ENCODE results near the gene GLIPR1. TPM values are rescaled to one million over a fixed set of nuclear protein-coding genes. Genes with fewer than 3 reads are reported as not detected.
A peak's percentile ranks its signal among the peaks of the same experiment; 100 is the strongest.

The GLIPR1 gene
- total RNA-seq, 4 donors from 2014 or later = 1.4 to 47.0 (median 7.2) TPM

DNA sequence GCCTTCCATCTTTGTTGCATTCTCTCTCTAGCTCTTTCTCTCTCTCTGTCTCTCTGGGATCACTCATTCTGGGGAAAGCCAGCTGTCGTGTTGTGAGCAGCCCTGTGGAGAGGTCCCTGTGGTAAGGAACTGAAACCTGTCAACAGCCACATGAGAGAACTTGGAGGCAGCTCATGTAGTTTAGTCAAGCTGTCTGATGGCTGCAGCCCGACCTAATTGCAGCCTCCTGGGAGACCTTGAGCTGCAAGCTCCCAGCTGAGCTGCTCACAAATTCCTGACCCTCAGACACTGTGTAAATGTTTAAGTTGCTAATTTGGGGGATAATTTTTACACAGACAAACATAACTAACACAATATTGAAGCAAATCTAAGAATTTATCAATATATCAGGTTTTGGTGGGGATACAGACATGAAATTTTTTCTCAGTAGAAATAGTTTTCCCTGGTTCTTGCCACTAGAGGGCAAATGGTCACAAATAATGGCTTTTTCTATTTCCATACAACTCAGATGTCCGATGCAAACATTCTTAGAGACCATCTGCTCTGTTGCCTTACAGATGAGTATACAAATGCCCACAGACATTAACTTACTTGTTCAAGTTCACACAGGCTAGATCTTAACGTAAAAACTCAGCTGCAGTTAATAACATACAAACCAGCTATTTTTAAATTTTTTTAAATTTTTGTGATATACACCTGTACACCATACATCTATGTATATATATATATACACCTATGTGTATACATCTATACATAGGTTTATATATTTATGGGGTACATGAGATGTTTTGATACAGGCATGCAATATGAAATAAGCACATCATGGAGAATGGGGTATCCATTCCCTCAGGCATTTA, 46.3 kb downstream of the GLIPR1 start:
- peak in 2 of 3 donors; percentile 17 to 49 for DNase-seq
- H3K4me3 ChIP-seq = no peak overlapping the region

DNA sequence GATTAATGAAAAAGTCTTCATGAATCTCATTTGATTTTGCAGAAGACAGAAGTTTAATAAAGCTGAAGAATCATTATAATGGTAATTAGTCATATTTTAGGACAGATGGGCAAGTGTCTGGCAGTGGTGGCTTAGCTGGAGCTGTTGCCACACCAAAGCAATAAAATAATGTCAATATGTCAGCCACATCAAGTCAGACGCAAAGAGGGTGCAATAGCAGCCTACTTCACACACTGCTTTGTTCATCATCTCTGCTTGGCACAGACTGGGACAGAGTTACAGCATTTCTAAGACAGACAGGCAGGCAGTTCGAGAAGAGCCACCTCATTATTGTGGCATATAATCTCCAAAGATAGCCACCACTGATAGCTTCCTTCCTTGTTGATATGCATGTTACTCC, 47.7 kb downstream of the GLIPR1 start:
- DNase-seq = no peak
- no peaks in the 10 kb centered on the region for H3K27me3 ChIP-seq
- no peaks in the 10 kb centered on the region for H3K9me3 ChIP-seq
- TF ChIP-seq POLR2A (IDR thresholded peaks at IDR 0.05) = no peak
- TF ChIP-seq, protein P1, sequence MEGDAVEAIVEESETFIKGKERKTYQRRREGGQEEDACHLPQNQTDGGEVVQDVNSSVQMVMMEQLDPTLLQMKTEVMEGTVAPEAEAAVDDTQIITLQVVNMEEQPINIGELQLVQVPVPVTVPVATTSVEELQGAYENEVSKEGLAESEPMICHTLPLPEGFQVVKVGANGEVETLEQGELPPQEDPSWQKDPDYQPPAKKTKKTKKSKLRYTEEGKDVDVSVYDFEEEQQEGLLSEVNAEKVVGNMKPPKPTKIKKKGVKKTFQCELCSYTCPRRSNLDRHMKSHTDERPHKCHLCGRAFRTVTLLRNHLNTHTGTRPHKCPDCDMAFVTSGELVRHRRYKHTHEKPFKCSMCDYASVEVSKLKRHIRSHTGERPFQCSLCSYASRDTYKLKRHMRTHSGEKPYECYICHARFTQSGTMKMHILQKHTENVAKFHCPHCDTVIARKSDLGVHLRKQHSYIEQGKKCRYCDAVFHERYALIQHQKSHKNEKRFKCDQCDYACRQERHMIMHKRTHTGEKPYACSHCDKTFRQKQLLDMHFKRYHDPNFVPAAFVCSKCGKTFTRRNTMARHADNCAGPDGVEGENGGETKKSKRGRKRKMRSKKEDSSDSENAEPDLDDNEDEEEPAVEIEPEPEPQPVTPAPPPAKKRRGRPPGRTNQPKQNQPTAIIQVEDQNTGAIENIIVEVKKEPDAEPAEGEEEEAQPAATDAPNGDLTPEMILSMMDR (IDR thresholded peaks at IDR 0.05) = no peak
- no peaks in the 10 kb centered on the region for H3K36me3 ChIP-seq
- no peak overlapping the region for H3K27ac ChIP-seq
- H3K4me3 ChIP-seq = no peak overlapping the region
- no peaks in the 10 kb centered on the region for H3K4me1 ChIP-seq

More for the DNA sequence above, 46.3 kb downstream of the GLIPR1 start:
- Histone ChIP-seq H3K36me3 (no peaks in the 10 kb centered on the region), H3K4me1 (no peaks in the 10 kb centered on the region), H3K9me3 (no peaks in the 10 kb centered on the region), H3K27ac (no peak overlapping the region), H3K27me3 (no peaks in the 10 kb centered on the region)
- TF ChIP-seq, protein P1 (IDR thresholded peaks at IDR 0.05) = peak; percentile 32 to 80 (median 70)
- TF ChIP-seq POLR2A (IDR thresholded peaks at IDR 0.05) = no peak

DNA sequence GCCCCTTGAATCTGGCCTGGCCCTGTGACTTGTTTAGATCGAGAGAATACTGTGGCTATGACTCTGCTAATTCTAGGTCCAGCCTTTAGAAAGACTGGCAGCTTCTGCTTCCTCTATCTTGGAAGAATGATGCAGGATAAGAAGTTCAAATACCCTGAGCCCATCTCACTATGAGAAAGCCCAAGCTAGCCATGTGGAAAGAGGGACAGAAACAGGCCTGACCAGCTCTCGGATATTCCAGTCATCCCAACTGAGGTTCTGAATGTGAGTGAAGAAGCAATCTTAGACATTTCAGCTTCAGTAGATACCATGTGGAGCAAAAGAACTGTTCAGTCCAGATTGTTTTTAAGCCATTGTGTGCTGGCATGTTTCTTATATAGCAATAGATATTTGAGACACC, 48.1 kb downstream of the GLIPR1 start:
- no peaks in the 10 kb centered on the region for H3K27me3 ChIP-seq
- no peaks in the 10 kb centered on the region for H3K4me1 ChIP-seq
- H3K27ac ChIP-seq = no peak overlapping the region
- H3K4me3 ChIP-seq = no peak overlapping the region
- no peaks in the 10 kb centered on the region for H3K9me3 ChIP-seq
- no peak for DNase-seq
- no peaks in the 10 kb centered on the region for H3K36me3 ChIP-seq
- TF ChIP-seq POLR2A (IDR thresholded peaks at IDR 0.05) = no peak
- TF ChIP-seq, protein P1 (IDR thresholded peaks at IDR 0.05) = no peak

DNA sequence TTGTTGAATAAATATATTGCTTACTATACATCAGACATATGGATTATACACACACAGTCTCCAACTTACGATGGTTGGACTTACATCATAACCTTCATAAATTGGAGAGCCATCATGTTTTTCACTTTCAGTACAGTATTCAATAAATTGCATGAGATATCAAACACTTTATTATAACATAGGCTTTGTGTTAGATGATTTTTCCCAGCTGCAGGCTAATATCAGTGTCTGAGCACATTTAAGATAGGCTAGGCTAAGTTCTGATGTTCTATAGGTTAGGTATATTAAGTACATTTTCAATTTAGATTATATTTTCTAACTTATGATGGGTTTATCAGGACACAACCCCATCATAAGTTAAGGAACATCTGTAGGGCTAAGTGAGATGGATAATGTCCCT, 48.8 kb downstream of the GLIPR1 start:
- Histone ChIP-seq H3K27me3 (no peaks in the 10 kb centered on the region), H3K36me3 (no peaks in the 10 kb centered on the region), H3K4me3 (no peak overlapping the region), H3K4me1 (no peaks in the 10 kb centered on the region), H3K27ac (no peak overlapping the region), H3K9me3 (no peaks in the 10 kb centered on the region)
- no peak for TF ChIP-seq POLR2A (IDR thresholded peaks at IDR 0.05)
- TF ChIP-seq, protein P1 (IDR thresholded peaks at IDR 0.05) = no peak
- no peak for DNase-seq

DNA sequence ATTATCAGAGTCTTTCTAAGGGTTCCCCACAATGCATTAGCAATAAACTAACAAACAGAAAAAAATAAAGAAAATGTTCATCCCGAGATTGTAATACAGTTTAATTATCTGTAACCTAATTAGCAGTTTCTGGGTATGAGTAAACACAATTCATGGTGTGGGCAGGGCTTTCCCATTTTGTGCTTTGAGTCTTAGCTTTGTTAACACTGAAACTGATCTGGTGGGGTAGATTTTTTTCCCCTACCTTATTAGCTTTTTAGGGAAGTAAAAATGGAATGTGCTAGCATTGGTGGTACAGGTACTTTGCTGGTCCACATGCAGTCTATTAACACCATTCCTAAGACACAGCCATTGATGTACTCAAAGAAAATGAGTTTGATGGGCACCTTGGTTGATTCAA, 49.3 kb downstream of the GLIPR1 start:
- no peaks in the 10 kb centered on the region for H3K27me3 ChIP-seq
- no peak overlapping the region for H3K27ac ChIP-seq
- no peaks in the 10 kb centered on the region for H3K36me3 ChIP-seq
- H3K4me1 ChIP-seq = no peaks in the 10 kb centered on the region
- H3K4me3 ChIP-seq = no peak overlapping the region
- DNase-seq = no peak
- TF ChIP-seq, protein P1 (IDR thresholded peaks at IDR 0.05) = no peak
- TF ChIP-seq POLR2A (IDR thresholded peaks at IDR 0.05) = no peak
- H3K9me3 ChIP-seq = no peaks in the 10 kb centered on the region
